PFSK-1 (cell line): Measurements from ENCODE around the gene FAM120C.

Experiments
- FOXP2 ChIP-seq: optimal IDR thresholded peaks from 2 replicates; pipeline ENCODE3; 2011; ENCODE audit warnings: borderline replicate concordance, control low read depth, inconsistent platforms; ENCODE audit not compliant: insufficient read depth; ENCODE audit errors: extremely low read length, extremely low read depth
- POLR2AphosphoS5 ChIP-seq: IDR thresholded peaks from 2 replicates; pipeline ENCODE4 v1.6.1; 2012; ENCODE audit warnings: low read depth, mild to moderate bottlenecking, control low read depth, low read length, moderate library complexity
- REST ChIP-seq, 2 experiments: IDR thresholded peaks; 2 replicates each; pipeline versions ENCODE4 v1.6.1 to v1.8.0; 2011 to 2012; ENCODE audit warnings: low read depth in 2 of 2, low read length in 2 of 2, control low read depth in 1 of 2, inconsistent platforms in 1 of 2, mild to moderate bottlenecking in 1 of 2, moderate library complexity in 1 of 2; ENCODE audit not compliant: insufficient read depth in 1 of 2
- SIN3A ChIP-seq: IDR thresholded peaks from 2 replicates; pipeline ENCODE4 v1.6.1; 2012; ENCODE audit warnings: mild to moderate bottlenecking, low read length, moderate library complexity, borderline replicate concordance; ENCODE audit not compliant: insufficient read depth
- TAF1 ChIP-seq: IDR thresholded peaks from 2 replicates; pipeline ENCODE4 v1.6.1; 2012; ENCODE audit warnings: low read length, control low read depth, borderline replicate concordance; ENCODE audit not compliant: insufficient read depth

The FAM120C gene

DNA sequence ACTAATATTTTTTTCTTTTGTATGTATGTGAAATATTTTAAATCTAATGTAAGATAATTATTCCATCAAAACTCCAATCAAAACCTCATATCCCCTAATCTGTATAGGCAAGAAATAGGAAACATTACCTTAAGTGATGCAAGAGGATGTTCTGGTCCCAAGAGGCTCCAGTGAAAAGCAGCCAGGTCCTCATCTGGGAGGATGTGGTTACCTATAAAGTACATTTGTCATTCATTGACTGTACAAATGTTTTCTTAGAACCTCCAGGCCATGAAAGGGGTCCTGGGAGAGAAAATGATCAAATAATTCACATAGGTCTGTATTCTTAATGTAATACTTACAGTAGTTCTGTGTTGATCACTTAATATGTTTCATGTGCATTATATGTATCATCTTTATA is 25.5 kb downstream of the FAM120C start:
- TF ChIP-seq REST (IDR thresholded peaks at IDR 0.05; ENCODE audit: insufficient read depth in 1 of 2, low read depth in 2 of 2, low read length in 2 of 2) = no peak
- no peak for TF ChIP-seq TAF1
- TF ChIP-seq FOXP2 = no peak
- TF ChIP-seq POLR2AphosphoS5 = no peak
- no peak for TF ChIP-seq SIN3A

DNA sequence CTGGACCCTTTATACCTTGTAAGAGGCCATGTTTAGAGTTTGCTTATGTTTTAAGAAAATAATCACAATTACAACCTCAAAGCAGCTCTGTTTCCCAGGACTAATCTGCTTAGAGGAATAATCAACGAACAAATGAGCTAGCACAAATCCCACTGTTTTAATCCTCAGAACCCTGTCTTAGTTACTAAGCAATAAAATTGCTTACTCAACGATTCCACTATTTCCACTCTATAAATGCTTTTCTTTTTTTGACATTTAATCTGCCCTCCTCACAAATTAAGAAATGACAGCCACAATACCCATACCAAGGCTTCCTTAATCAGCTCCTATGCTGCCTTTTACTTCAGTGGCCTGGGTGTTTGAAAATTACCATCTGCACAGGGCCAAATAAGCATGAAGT is 48.8 kb downstream of the FAM120C start:
- TF ChIP-seq POLR2AphosphoS5 (no peak), REST (IDR thresholded peaks at IDR 0.05; ENCODE audit: insufficient read depth in 1 of 2, low read depth in 2 of 2, low read length in 2 of 2) (no peak), FOXP2 (no peak), TAF1 (no peak), SIN3A (no peak)

- TF ChIP-seq FOXP2 = no peak
- TF ChIP-seq POLR2AphosphoS5 = no peak
- TF ChIP-seq REST (IDR thresholded peaks at IDR 0.05; ENCODE audit: insufficient read depth in 1 of 2, low read depth in 2 of 2, low read length in 2 of 2) = no peak
- no peak for TF ChIP-seq SIN3A
- no peak for TF ChIP-seq TAF1
These were observed 66.7 kb downstream of the FAM120C start for GRCh38 chrX:54116391-54116790.

GRCh38 chrX:54093571-54093970 is 89.5 kb downstream of the FAM120C start:
- TF ChIP-seq REST (IDR thresholded peaks at IDR 0.05; ENCODE audit: insufficient read depth in 1 of 2, low read depth in 2 of 2, low read length in 2 of 2) (no peak), SIN3A (no peak), FOXP2 (no peak), POLR2AphosphoS5 (no peak), TAF1 (no peak)

DNA sequence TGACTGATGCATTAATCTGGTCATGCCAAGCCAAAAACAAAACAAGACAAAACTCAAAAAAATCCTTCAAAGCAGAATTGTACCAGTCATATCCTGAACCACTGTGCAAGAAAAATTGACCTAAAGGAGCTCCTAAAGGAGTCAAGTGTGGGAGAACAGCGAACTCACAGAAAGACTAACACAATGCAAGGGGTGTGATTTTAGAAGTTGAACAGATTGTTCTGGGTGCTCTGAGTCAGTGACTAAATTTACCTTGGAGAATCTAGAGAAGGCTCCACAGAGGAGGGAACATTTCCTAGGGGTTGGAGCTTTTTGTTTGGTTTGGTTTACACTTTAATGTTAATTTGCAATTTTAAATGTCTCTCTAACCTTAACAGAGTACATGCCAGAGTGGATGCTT is 89.9 kb downstream of the FAM120C start:
- TF ChIP-seq FOXP2 = no peak
- TF ChIP-seq POLR2AphosphoS5 = no peak
- no peak for TF ChIP-seq SIN3A
- no peak for TF ChIP-seq TAF1
- TF ChIP-seq REST (IDR thresholded peaks at IDR 0.05; ENCODE audit: insufficient read depth in 1 of 2, low read depth in 2 of 2, low read length in 2 of 2) = no peak
